ENCODE results near the gene CSTB.

The CSTB gene

DNA sequence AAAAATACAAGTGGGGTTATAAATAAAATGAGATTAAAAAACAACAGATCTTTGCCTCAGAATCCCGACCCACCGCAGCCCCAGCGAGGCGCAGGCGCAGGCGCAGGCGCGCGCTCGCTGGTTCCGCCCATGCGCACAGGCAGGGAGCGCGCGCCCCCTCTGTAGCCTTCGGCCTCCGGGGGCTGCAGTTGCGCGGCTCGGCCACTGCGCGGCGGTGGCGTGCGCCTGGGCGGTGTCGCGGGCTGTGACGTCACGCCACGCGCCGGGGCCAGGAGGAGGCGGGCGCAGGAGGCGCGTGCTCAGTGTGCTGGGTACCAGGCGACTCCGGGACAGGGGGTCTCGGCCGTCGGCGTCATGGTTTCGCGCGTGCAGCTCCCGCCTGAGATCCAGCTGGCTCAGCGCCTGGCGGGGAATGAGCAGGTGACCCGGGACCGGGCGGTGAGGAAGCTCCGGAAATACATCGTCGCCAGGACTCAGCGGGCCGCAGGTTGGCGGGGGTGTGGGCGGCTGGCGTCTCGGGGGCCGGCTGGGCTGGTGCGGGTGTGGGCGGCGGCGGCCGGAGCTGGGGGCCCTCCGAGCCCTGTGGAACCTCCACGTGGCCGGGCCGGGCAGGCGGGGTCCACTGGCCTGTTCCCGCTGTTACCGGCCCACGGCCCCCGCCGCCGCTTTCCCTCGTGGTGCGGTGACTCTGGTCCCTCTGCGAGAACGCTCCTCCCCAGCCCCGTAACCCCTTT is 13.3 kb upstream of the CSTB start, which contains the start of gene RRP1:
RRP1 (plus strand) TSS at position 302 of the 734 bp plus-strand sequence; CDS start at position 355, 53 bp downstream.
- DNase-seq, result peak; percentile 93 to 96

DNA sequence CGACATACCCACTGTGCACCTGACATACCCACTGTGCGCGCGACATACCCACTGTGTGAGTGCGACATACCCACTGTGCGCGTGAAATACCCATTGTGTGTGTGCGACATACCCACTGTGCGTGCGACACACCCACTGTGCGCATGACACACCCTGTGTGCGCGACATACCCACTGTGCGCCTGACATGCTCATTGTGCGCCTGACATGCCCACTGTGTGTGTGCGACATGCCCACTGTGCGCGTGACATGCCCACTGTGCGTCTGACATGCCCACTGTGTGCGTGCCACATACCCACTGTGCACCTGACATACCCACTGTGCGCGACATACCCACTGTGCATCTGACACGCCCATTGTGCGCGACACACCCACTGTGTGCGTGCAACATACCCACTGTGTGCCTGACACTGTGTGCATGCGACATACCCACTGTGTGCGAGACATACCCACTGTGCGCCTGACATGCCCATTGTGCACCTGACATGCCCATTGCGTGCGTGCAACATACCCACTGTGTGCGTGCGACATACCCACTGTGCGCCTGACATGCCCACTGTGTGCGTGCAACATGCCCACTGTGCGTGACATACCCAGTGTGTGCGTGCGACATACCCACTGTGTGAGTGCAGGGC is 10.8 kb upstream of the CSTB start:
- no peak for DNase-seq

DNA sequence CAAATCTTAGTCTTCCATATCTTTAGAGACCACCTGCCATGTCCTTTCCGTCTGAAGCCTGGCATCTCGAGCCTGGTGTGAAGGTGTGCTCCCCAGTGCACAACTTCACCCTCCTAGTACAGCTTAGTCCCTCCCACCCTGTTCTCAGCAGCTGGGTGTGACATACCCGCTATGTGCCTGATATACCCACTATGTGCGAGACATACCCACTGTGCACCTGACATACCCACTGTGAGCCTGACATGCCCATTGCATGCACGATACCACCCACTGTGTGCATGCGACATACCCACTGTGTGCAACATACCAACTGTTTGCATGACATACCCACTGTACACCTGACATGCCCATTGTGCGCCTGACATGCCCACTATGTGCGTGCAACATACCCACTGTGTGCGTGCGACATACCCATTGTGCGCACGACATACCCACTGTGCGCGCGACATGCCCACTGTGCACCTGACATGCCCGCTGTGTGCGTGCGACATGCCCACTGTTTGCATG is 10.2 kb upstream of the CSTB start:
- DNase-seq, result no peak

DNA sequence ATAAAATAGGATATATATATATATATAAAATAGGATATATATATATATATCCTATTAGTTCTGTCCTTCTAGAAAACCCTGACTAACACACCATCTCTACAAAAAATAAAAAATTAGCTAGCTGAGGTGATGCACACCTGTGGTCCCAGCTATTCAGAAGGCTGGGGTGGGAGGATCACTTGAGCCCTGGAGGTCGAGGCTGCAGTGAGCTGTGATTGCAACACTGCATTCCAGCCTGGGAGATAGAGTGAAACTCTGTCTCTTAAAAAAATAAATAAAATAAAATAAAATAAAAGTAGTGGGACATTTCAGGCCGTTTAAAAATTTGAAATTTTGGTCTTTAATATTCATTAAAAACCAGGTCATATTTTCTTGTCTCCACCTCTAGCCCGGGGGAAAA is 9.0 kb upstream of the CSTB start:
- DNase-seq, result no peak

DNA sequence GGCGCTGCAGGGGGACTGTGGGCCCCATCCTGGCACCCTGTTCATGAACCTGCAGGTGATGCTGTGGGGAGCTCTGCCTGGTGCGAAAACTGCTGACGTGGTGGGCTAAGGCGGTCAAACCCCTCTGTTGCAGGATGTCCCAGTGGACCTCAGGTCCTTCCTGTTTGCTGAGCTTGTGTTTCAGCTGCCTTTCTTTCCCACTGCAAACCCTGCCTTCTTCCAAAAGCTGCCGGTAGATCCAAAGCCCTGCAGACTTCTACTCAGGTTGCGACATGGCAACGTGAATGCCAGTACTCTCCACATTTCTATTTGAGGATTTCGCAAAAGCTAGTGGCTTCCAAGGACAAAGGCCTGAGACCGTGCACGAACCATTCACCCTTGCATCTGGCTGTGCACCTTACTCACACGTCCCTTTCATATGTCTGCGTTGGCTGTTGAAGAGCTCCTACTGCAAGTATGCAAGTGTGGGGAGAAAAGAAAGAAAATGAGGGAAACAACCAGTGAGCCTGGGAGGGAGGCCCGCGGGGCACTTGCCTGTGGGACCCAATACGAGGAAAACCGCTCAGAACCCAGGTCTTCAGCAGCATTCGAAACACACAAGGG is 7.1 kb upstream of the CSTB start:
- no peak for DNase-seq

DNA sequence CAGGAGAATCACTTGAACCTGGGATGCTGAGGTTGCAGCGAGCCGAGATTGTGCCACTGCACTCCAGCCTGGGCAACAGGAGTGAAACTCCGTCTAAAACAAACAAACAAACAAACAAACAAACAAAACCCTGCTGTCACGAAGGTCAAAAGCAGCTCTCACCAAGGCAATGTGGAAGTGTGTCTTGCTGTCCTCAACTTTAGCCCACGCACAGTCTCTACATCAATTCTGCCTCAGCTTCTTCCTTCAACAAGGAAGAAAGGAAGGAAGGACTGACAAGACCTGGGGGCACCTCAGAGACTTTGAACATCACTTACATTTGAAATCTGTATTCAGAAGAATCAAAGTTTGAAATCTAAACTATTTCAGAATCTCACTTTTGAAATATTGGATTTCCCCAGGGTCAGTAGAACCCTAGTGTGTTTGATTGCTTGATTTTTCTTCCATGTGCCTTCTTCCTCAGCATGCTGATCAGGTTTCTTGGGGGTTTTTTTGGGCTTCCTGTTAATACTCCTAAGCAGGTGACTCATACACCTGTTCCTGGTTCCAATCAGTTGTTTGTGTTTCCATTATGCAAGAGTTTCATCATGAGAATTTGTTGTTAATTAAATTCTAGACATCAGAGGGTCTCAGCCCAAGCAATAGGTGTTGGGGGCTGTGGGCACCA is 6.5 kb upstream of the CSTB start:
- no peak for DNase-seq

DNA sequence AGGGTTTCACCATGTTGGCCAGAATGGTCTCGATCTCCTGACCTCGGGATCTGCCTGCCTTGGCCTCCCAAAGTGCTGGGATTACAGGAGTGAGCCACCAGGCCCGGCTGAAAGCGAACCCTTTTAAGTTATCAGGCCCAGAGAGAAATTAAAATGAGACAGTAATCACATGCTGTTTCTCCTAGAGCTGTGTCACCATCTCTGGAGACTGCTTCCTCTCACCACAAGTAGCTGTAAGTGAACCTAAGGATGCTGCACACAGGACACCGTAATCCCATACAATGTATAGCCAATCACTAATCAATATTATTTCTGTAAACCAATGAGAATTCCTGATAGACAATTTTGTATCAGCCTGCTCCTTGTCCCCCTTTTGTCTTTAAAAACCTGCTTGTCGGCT is 5.7 kb upstream of the CSTB start:
- no peak for DNase-seq

DNA sequence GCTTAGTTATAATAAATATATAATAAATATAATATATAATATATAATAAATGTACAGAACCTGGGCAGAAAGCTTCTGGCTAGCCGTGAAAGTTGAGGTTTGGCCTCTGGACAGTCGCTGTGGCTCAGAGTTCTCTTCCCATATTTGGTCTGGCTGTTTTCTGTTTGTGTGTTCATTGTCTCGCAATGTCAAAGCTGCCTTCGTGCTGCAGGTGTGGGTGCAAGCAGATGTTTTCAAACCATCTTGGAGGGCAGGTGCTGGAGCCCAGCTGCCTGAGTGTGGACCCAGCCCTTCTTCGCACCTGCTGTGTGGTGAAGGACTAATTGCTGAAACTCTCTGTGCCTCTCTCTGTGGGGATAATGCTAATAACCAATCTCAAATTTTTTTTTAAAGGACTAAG is 3.6 kb upstream of the CSTB start:
- DNase-seq, result no peak

DNA sequence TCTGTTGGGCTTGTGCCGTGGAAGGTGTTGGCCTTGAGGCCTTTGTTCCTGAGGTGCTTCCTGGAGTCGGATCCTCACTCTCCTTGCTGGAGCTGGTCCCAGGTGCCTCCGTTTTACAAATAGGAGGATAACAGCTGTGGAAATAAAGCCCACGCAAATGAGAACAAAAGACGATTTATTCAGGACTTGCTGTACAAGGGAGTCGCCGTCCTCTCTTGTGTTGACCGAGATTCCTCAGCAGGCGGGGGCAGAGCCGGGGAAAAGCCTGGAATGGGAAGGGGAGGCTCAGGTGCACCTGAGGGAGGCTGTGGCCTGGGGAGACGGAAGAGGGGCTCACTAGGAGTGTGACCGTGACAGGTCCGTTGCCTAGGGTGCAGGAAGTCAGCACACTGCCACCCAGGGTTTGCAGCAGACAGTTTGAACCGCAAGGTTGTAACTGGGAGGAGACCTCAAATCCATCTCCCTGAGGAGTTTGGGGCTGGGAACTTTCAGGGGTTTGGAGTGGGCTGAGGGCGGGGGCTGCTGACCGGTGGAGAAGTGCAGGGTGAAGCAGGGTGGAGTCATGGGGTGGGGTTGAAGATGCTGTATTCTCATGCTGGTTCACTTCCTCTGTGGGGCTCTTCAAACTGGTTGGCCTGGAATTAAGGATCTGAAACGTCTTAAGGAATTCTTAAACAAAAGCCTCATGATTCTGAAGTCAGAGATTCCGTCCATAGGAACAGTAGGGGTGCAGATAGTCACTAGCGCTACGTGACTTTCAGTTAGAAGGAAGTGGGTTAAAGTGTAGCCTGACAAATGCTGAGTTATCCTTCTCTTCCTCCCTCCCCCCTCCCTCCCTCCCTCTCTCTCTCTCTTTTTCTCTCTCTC is 2.6 kb upstream of the CSTB start:
- DNase-seq, result peak; percentile 9 to 10

DNA sequence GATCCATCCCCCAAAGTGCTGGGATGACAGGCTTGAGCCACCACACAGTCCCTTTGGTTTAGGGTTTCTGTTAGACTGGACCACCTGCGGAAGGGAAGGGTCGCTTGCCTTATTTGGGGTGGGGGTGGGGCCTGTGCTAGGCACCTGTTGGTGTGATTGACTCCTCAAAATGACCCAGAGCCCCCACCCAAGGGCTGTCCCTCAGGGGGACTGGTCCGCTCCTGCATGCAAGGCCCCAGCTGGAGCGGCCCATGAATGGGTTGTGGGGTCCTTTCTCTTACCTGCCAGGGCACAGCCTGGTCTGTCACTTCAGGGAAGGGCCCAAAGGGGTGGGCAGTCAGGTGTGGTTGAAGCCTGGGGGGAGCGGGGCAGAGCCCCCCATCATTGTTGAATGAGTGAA is 1.8 kb upstream of the CSTB start:
- no peak for DNase-seq

DNA sequence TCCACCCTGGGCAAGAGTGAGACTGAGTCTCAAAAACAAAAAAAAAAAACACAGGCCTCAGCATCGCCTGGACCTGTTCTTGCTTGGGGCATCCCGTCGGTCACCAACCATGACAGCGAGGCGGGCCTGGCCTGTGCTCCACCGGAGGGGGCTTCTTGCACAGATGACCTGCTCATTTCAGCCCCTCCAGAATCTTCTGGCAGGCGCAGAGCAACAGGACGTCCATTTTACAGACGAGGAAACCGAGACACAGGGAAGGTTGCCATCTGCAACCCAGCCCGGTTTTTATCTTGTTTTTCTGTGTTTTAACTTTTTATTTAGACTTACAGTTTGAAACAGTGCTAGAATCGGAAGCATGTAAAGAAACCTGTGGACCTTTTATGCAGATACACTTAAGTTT is 918 bp downstream of the CSTB start:
- no peak for DNase-seq

DNA sequence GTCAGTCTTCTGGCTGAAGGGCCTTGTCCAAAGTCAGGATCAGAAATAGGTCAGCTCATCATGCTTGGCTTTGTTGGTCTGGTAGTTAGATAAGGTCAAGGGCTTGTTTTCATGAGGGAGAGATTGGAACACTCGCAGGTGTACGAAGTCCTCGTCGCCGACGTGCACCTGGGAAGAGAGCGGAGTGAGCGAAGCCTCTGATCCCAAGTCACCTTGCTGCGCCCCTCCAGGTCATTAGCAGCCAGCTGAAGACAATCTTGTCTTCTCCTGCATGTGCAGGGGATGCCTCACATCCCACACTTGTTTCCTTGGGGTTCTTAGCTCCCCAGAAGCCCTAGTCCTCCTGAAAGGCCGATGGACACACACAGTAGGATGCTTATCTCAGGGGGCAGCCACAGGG is 1.9 kb downstream of the CSTB start:
- DNase-seq, result no peak

DNA sequence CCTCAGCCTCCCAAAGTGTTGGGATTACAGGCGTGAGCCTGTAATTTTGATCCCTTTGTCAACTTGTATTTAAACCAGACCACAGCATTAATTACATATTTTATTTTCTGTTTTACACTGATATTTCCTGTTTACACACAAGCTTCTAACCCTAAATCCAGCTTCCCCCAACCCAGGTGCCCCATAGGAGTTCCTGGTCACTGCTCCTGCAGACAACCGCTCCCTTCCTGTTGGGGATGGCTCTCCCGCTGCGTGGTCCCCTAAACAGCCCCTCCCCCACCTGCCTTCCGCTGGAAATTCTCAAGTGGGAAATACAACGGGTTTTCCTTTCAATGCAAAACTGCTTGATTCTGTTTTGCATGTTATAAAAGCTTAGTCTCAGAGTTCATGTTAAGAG is 3.7 kb downstream of the CSTB start:
- no peak for DNase-seq

DNA sequence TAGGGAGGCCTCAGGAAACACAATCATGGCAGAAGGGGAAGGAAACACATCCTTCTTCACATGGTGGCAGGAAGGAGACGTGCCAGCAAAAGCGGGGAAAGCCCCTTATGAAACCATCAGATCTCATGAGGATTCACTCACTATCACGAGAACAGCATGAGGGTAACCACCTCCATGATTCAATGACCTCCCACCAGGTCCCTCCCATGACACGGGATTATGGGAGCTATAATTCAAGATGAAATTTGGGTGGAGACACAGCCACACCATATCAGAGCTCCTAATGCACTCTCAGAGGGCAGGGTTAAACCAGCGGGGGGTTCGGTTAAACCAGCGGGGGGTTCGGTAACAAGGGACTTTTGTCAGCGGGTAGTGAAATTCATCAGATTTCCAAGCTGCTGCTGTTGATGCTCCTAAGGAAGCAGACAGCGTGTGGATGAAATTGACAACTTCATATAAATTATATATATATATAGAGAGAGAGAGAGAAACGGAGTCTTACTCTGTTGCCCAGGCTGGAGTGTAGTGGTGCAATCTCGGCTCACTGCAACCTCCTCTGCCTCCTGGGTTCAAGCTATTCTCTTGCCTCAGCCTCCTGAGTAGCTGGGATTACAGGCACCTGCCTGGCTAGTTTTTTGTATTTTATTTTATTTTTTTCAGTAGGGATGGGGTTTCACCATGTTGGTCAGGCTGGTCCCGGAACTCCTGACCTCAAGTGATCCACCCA is 4.2 kb downstream of the CSTB start:
- DNase-seq, result peak in 1 of 2 donors; percentile 9

DNA sequence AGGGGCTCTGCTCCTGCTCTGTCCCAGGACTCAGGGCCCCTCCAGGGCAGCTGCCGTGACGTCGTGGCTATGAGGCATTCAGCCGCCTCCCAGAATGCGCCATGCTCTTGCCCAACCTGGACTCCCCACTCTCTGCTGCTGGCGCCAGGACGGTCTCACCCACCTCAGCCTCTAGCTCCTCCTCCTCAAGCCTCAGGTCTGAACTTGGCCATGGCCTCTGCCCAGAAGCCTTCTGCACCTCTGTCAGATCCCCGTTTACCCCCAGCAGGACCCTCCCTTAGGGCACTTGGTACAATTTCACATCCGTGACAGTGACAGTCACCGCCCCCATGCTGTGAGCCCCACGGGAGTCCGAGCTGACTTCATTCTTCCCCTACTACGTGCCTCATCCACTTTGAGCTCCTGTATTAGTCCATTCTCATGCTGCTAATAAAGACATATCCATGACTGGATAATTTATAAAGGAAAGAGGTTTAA is 4.9 kb downstream of the CSTB start:
- DNase-seq, result no peak

DNA sequence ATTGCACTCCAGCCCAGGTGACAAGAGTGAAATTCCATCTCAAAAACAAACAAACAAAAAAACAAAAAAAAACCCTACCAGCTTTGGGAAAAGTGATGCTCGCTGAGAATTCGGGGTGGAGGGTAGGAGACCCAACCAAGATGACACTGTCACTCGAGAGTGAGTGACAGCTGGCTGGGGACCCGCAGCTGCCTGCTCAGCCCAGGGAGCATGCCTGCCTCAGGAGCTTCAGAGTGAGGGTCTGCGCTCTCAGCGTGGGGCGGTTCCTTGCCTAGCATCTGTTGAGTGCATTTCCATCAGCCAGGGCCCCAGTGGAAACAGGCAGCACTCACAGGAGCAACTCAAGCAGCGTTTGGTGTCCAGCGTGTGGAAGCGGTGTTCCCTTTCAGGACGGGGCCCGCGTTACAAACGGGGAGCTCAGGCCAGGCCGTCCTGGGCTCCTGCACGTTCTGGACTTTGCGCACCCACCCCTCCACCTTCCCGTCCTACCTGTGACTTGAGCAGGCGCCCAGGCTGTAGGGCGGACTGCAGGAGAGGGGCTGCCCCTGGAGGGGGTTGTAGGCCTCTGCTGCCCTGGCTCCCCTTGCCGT is 5.9 kb downstream of the CSTB start:
- no peak for DNase-seq

DNA sequence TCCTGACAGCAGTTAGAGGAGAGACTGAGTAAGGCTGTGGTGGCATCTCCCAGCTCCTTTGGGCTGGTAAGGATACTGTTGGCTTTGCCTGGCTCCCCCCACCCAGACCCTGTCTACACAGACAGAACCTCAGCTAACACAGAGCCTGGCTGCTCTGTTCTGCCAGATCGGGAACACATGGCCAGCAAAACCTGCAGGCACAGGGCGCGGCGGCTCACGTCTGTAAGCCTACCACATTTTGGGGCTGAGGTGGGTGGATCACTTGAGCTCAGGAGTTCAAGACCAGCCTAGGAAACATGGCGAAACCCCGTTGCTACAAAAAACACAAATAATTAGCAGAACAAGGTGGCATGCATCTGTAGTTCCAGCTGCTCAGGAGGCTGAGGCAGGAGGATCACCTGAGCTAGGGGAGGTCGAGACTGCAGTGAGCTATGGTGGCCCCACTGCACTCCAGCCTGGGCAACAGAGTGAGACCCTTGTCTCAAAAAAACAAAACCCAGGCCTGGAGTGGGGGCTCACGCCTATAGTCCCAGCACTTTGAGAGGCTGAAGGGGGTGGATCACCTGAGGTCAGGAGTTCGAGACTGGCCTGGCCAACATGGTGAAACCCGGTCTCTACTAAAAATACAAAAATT is 6.7 kb downstream of the CSTB start:
- DNase-seq, result no peak

DNA sequence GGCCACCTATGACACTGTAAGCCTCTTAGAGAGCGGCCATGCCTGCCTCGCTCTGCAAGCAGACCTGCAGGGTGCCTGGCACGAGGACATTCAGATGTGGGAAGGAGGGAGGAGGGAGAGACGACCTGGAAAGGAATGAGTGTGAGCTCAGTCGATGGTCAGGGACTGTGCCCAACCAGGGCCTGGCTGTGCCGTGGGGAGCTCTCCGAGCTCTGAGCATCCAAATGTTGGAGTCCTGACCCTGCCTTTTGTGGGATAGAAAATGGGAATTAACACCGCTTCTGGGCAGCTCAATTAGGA is 7.3 kb downstream of the CSTB start:
- no peak for DNase-seq

DNA sequence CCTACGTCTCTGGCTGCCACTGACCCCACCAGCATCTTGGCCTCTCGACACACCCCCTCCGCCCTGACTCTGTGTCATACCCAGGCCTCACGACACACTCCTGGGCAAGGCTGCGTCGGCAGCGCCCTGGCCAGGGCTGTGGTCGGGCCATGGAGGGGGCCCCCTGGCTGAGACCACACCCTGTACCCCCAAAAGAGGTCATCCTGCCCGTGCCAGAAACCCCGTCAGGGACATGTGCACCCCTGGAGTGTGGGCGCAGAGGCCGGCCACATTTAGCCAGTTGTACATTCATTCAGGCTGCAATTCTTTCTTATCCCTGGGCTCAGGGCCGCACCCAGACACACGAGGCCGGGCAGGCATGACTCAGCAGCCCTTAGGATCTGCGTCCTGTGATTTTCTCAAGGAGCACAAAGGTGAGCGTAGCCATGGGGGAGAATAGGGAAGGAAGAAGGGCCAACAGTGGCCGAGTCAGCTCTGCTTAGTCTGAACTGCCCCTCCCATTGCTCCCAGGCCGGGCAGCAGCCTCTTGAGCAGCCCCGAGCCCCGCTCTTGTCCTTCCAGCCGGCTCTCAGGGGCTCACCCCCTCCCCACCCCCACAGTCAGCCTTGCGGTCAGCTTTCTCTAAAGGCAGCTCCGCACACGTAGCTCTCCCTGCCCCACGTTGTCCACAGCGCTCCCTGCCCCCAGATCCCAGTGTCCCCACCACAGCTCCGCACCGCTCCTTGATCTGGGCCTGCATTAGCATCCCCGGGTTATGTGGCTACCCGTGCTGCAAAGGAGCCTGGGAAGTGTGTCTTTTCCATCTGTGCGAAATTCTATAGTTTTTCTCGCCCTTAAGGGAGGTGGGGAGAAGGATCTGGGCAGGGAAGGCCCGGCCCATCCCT is 7.9 kb downstream of the CSTB start:
- DNase-seq, result no peak

DNA sequence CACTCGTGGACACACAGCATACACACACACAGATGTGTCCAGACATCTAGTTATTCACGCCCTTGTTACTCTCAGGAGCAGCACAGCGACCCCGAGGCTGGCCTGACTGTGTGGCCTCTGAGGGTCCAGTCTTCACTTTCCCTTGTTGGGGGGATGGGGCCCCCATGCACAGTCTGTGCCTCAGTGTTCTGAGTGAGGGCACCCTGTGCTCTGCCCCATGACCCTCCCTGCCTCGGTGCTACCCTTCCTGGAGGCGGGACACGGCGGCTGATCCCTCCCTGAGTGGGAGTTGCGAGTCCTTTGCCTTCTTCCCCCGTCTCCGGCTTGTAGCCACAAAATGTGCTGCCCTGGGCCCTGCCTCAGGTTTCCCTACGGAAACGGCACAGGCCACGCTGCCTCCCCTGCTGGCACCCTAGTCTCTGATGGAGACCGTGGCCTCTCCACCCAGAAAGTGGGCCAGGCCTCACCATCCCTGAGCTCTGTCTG is 8.6 kb downstream of the CSTB start:
- no peak for DNase-seq
